SJCRH30 (cell line): ENCODE measurements around the gene TOLLIP. TPM values are rescaled to one million over a fixed set of nuclear protein-coding genes. Genes with fewer than 3 reads are reported as not detected.
"Not testable (repeated sequence)": the region's sequence is repeated elsewhere in the genome, so short reads cannot be mapped to it uniquely, and the experiment has no call there.

ENCODE experiments used
- DNase-seq, 2 experiments: peaks; one replicate each; pipeline ENCODE4 v3.0.0-alpha.2; 2015 to 2020
- H3K27ac ChIP-seq: fragments of 250-450 bp; sonication (Bioruptor Pico); 2 replicates; pipeline ENCODE4 v1.5.1; 2020; ENCODE audit warnings: mild to moderate bottlenecking, moderate library complexity
- H3K27me3 ChIP-seq: fragments of 250-450 bp; sonication (Bioruptor Pico); 2 replicates; pipeline ENCODE4 v1.5.1; 2020; ENCODE audit warnings: mild to moderate bottlenecking, moderate library complexity
- H3K36me3 ChIP-seq: fragments of 250-450 bp; sonication (Bioruptor Pico); 2 replicates; pipeline ENCODE4 v1.5.1; 2020; ENCODE audit warnings: mild to moderate bottlenecking, moderate library complexity
- H3K4me1 ChIP-seq: fragments of 250-450 bp; sonication (Bioruptor Pico); 2 replicates; pipeline ENCODE4 v1.5.1; 2020; ENCODE audit warnings: mild to moderate bottlenecking, moderate library complexity
- H3K4me3 ChIP-seq: fragments of 250-450 bp; sonication (Bioruptor Pico); 2 replicates; pipeline ENCODE4 v1.5.1; 2020; ENCODE audit warnings: mild to moderate bottlenecking, moderate library complexity
- H3K9me3 ChIP-seq: fragments of 250-450 bp; sonication (Bioruptor Pico); replicated peaks from 2 replicates; pipeline ENCODE4 v1.5.1; 2020; ENCODE audit warnings: mild to moderate bottlenecking, moderate library complexity
- total RNA-seq: library from RNA; depleted of rRNA; stranded (reverse); fragments of >200 nt; shearing (Covaris generic); gene quantifications from 2 replicates; pipeline ENCODE4 v1.2.3, GENCODE V29; 2014

TOLLIP gene
- total RNA-seq, 1 experiment from 2014 or later, result 20.5 TPM

DNA sequence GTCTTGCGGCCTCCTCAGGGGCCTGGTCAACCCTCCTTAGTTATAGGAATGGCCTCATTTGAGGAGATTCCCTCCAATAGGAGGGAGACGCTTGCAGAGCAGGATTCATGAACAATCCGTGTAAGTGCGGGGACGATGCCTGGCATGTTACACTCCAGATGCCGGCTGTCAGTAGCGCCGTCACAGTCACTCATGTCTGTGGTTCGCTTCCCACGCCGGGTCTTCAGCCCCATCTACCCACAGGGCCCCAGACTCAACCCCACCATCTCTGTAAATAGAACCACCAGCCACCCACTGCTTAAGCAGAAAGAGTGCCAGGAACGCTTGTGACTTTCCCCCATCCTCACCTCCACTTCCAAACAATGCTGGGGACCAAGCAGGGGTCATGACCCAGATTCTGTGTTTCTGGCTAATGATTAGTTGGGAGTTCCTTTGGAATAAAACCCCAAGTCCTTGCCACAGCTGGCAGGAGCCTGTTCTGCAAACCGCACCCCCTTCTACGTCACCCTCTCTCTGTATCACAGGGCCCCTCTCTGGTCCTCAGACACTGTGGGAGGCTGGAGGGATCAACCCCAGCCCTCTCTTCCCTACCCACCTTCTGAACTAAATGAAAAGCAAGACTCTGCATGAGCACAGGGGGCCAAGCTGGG is 38.8 kb upstream of the TOLLIP start:
- no peaks in the 10 kb centered on the region for H3K4me1 ChIP-seq
- no peak for DNase-seq
- H3K9me3 ChIP-seq, result no peaks in the 10 kb centered on the region
- H3K27me3 ChIP-seq, result no peaks in the 10 kb centered on the region
- no peak overlapping the region for H3K27ac ChIP-seq
- no peak overlapping the region for H3K4me3 ChIP-seq
- H3K36me3 ChIP-seq, result no peaks in the 10 kb centered on the region

DNA sequence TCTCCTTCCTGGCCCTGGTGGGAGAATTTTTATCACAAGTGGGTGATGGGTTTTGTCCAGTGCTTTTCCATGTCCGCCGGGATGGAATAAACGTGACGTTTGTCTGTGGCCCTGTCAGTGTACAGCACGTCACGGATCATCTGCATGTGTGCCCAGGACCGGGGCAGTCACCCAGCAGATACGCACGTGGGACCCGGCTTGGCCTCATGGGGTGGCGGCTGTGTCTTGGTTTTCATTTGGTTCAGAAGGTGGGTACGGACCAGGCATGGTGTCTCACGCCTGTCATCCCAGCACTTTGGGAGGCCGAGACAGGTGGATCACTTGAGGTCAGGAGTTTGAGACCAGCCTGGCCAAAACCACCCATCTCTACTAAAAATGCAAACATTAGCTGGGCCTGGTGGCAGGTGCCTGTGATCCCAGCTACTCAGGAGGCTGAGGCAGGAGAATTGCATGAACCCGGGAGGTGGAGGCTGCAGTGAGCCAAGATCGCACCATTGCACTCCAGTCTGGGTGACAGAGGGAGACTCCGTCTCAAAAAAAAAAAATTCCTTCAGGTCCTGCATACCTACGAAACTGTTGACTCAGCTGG is 38.1 kb upstream of the TOLLIP start:
- H3K27ac ChIP-seq, H3K4me1 ChIP-seq, H3K36me3 ChIP-seq, H3K4me3 ChIP-seq, H3K9me3 ChIP-seq, DNase-seq, H3K27me3 ChIP-seq: not testable (repeated sequence)

DNA sequence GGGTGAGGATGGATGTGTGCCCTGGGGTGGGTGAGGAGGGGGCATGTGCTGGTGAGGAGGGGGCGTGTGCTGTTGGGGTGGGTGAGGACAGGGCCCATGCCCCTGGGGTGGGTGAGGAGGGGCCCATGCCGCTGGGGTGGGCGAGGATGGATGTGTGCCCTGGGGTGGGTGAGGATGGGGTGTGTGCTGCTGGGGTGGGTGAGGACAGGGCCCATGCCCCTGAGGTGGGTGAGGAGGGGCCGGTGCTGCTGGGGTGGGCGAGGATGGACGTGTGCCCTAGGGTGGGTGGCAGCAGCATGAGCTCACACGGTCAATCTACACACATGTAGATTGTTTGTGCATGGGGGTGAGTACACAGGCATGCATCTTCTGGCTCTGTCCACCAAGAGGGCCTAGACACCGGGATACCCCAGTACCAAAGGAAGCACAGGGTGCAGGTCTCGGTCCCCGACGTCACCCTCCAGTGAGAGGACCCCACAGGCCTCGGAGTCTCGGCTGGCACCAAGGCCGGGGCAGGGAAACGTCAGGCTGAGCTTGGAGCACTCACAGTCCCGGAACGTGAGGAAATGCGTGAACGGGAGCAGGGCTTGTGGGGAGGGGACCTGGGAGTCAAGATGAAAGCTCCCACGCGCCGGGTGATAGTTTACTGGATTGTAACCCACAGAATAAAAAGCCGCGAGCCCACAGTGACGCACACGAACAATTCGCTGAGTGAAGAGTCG is 37.4 kb upstream of the TOLLIP start:
- no peaks in the 10 kb centered on the region for H3K27me3 ChIP-seq
- DNase-seq, result no peak
- H3K9me3 ChIP-seq, result no peaks in the 10 kb centered on the region
- H3K27ac ChIP-seq, result no peak overlapping the region
- H3K4me3 ChIP-seq, result no peak overlapping the region
- no peaks in the 10 kb centered on the region for H3K4me1 ChIP-seq
- no peaks in the 10 kb centered on the region for H3K36me3 ChIP-seq

DNA sequence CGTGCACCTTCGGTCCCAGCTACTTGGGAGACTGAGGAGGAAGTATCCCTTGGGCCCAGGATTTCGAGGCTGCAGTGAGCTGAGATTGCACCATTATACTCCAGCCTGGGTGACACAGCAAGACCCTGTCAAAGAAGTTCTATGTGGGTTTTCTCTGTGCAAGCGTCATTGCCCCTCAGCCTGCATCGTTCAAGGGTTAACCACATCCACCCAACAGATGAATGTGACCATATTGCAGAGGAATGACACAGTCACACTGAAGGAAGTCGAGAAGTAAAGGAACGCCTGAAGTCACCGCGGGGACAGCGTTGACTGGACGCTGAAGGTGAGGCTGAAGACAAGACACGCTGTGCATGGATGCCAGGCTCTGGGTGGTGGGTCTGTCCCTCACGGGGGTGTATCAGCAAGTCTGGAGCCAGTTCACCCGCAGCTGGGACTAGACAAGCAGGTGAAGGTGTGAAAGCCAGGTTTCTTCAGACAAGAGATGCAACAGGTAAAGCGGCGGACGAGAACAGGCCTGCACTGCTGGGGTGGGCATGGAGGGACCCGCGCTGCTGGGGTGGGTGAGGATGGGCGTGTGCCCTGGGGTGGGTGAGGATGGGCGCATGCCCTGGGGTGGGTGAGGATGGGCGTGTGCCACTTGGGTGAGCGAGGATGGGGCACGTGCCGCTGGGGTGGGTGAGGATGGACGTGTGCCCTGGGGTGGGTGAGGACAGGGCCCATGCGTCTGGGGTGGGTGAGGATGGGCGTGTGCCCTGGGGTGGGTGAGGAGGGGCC is 36.5 kb upstream of the TOLLIP start:
- no peak overlapping the region for H3K27ac ChIP-seq
- H3K4me1 ChIP-seq, result no peaks in the 10 kb centered on the region
- no peaks in the 10 kb centered on the region for H3K9me3 ChIP-seq
- no peak for DNase-seq
- no peak overlapping the region for H3K4me3 ChIP-seq
- H3K27me3 ChIP-seq, result no peaks in the 10 kb centered on the region
- no peaks in the 10 kb centered on the region for H3K36me3 ChIP-seq

DNA sequence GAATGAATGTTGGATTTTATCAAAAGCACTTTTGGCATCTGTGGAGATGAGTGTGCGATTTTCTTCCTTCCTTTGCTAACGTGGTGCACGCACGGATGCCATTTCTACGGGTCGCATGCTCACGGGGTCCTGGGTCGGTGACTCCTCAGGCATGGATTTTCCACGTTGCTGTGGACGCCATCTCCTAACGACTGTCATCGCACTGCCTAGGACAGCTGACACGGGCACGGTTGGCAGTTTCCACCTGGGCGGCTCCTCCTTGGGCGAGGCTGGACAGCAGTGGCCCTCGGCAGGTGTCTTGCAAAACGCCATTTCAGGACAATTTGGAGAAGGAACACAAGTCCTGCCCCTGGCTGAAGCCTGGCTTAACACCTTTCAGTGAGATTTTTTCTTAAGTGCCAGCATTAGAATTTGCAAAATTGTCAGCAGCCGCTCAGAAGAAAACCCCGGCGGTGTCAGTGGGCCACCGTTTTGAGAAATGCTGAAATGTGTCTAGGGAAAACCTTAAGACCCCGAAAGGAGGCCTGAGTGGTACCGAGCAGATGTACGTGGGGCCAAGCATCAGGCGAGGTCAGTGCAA is 34.7 kb upstream of the TOLLIP start:
- no peak for DNase-seq
- H3K27ac ChIP-seq, result no peak overlapping the region

DNA sequence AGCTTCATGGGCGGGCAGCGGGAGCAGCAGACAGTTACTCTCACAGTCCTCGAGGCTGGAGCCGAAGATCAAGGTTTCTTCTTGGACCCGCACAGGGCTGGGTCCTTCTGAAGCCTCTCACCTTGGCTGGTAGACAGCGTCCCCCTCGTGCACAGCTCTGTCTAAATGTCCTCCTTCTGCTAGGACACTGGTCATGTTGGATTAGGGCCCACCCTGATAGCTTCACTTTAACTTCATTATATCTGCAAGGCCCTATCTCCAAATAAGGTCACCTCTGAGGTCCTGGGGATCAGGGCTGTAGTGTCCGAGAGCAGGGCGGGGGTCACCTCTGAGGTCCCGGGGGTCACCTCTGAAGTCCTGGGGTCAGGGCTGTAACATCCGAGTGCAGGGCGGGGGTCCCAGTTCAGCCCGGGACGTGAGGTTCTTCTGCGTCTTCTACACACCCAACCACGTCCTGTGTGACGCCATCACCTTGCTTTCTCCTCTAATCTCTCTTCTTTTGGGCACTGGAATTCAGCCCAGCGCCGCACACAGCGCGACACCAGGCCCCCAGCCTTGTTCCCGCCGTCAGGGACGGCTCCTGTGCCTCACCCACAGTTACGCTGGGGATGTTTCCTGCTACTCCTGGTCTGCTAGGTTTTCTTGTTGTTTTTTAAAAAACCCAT is 34.1 kb upstream of the TOLLIP start:
- no peak overlapping the region for H3K4me3 ChIP-seq
- H3K27me3 ChIP-seq, result no peaks in the 10 kb centered on the region
- no peak for DNase-seq
- no peaks in the 10 kb centered on the region for H3K36me3 ChIP-seq
- no peaks in the 10 kb centered on the region for H3K9me3 ChIP-seq
- no peaks in the 10 kb centered on the region for H3K4me1 ChIP-seq
- H3K27ac ChIP-seq, result no peak overlapping the region

More for the DNA sequence above, 34.7 kb upstream of the TOLLIP start:
- no peaks in the 10 kb centered on the region for H3K36me3 ChIP-seq
- no peaks in the 10 kb centered on the region for H3K4me1 ChIP-seq
- no peaks in the 10 kb centered on the region for H3K9me3 ChIP-seq
- H3K27me3 ChIP-seq, result no peaks in the 10 kb centered on the region
- H3K4me3 ChIP-seq, result no peak overlapping the region

DNA sequence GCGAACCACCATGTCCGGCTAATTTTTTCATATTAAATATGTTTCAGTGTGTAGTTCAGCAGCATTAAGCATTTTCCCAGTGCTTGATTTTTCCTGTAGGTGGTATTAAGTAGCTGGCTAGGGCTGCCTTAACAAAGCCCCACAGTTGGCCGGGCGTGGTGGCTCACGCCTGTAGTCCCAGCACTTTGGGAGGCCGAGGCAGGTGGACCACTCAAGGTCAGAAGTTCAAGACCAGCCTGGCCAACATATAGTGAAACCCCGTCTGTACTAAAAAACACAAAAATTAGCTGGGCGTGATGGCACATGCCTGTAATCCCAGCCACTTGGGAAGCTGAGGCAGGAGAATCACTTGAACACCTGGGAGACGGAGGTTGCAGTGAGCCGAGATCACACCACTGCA is 33.5 kb upstream of the TOLLIP start:
- H3K36me3 ChIP-seq, result no peaks in the 10 kb centered on the region
- DNase-seq, result no peak
- no peaks in the 10 kb centered on the region for H3K4me1 ChIP-seq

DNA sequence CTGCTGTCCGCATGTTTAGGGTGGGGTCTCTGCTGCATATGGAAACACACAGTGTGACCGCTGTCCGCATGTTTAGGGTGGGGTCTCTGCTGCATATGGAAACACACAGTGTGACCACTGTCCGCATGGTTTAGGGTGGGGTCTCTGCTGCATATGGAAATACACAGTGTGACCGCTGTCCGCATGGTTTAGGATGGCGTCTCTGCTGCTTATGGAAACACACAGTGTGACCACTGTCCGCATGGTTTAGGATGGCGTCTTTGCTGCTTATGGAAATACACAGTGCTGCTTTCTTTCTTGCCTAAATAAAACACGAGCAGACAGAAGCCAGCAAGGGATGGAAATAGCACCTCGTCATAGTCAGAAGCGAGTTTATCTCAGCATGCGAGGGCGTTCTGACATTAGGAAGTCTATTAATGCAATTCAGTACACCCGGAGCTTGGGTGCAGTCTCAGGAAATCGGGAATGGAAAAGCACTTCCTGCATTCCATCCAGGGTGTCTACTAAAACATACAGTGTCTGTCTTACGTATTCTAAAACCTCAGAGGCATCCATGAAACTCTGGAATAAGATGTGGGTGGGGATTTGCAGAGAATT is 32.6 kb upstream of the TOLLIP start:
- Histone ChIP-seq H3K27ac (no peak overlapping the region), H3K36me3 (no peaks in the 10 kb centered on the region), H3K27me3 (no peaks in the 10 kb centered on the region), H3K9me3 (no peaks in the 10 kb centered on the region), H3K4me1 (no peaks in the 10 kb centered on the region), H3K4me3 (no peak overlapping the region)
- no peak for DNase-seq

More for the DNA sequence above, 33.5 kb upstream of the TOLLIP start:
- no peaks in the 10 kb centered on the region for H3K27me3 ChIP-seq
- no peak overlapping the region for H3K27ac ChIP-seq
- H3K9me3 ChIP-seq, result no peaks in the 10 kb centered on the region
- H3K4me3 ChIP-seq, result no peak overlapping the region

DNA sequence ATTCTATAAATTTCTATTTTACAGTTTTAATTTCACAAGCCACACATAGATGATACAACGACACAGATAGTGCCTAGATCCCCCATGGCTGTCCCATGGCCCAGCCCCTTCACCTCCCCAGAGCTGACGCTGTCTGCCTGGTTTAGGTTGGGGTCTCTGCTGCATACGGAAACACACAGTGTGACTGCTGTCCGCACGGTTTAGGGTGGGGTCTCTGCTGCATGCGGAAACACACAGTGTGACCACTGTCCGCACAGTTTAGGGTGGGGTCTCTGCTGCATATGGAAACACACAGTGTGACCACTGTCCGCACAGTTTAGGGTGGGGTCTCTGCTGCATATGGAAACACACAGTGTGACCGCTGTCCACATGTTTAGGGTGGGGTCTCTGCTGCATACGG is 31.8 kb upstream of the TOLLIP start:
- not testable (repeated sequence) for H3K36me3 ChIP-seq, H3K4me3 ChIP-seq, H3K9me3 ChIP-seq, H3K27me3 ChIP-seq, H3K4me1 ChIP-seq, DNase-seq, H3K27ac ChIP-seq

DNA sequence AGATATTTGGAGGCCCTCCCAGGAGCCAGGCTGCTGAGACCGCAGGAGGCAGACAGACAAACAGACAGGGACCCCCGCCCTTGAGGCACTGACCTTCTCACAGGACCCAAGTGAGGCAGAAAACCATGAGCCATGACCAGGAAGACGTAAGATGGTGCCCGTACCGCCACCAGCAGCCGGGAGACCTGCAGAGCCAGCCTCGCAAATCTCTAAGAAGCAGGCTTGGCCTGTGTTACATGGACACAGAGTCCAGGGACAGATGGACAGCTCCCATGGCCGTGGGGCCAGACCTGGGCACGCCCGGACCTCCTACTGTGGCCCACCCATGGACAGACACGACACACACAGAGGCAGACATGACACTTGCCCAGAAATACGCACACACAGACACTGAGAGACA is 30.7 kb upstream of the TOLLIP start:
- no peaks in the 10 kb centered on the region for H3K36me3 ChIP-seq
- H3K27ac ChIP-seq, result no peak overlapping the region
- no peaks in the 10 kb centered on the region for H3K4me1 ChIP-seq
- H3K9me3 ChIP-seq, result no peaks in the 10 kb centered on the region
- H3K4me3 ChIP-seq, result no peak overlapping the region
- DNase-seq, result no peak
- H3K27me3 ChIP-seq, result no peaks in the 10 kb centered on the region

DNA sequence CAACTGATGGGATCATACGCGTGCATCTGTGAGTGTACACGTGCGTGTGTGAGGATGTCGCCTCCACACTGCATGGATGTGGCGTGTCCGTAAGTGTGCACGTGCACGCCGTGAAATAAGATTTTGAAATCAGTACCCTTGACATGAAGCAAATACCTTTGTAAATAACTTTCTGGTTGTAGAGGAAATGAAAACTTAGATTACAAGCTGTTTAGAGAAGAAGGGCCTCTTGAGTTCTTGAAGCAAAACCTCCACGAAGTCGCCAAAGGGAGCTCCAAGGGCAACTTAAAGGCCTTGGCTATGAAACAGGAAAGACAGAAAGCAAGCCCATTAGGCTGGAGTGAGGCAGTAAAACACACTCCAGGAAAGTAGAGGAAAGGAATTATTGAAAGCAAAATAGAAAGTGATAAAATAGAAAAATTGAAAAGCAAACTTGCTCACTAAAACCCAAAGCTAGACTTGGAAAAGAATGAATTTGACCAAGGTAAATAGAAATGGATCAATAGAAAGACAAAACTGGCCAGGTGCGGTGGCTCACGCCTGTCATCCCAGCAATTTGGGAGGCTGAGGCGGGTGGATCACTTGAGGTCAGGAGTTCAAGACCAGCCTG is 29.7 kb upstream of the TOLLIP start:
- no peak overlapping the region for H3K27ac ChIP-seq
- no peak overlapping the region for H3K4me3 ChIP-seq
- H3K4me1 ChIP-seq, result no peaks in the 10 kb centered on the region
- H3K36me3 ChIP-seq, result no peaks in the 10 kb centered on the region
- no peaks in the 10 kb centered on the region for H3K27me3 ChIP-seq
- no peaks in the 10 kb centered on the region for H3K9me3 ChIP-seq
- DNase-seq, result no peak

DNA sequence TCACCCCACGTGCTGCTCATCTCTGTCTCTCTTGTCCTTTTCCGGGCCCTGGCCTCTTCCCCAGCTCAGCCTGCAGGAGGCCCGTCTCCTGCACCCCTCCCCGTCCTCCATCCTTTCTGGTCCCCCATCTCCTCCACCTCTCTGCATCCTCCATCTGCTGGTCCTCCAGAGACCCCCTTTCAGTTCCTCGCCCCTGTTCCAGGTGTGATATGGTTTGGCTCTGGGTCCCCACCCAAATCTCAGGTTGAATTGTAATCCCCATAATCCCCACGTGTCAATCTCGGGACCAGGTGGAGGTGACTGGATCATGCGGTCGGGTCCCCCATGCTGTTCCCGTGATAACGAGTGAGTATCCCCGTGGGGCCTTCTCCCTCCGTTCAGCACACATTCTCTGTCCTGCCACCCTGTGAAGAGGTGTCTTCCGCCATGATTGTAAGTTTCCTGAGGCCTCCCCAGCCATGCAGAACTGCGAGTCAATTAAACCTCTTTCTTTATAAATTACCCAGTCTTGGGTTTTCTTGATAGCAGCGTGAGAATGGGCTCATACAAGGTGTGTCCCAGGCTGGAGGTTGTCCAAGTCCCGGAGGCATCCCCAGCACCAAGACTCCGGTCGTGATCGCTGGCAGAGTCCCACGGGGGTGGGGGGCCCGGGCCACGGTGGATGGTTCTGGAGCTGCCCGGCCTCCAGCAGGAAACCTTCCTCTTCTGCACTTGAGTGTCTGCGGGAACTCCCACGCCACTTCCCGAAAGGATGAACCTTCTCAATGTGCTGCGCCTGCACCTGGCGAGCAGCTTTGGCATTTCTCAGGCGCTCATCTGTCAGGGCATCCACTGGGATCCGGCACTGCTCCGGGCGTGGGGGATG is 29.0 kb upstream of the TOLLIP start:
- no peak for DNase-seq
- Histone ChIP-seq H3K36me3 (no peaks in the 10 kb centered on the region), H3K27me3 (no peaks in the 10 kb centered on the region), H3K27ac (no peak overlapping the region), H3K4me1 (no peaks in the 10 kb centered on the region), H3K9me3 (no peaks in the 10 kb centered on the region), H3K4me3 (no peak overlapping the region)

DNA sequence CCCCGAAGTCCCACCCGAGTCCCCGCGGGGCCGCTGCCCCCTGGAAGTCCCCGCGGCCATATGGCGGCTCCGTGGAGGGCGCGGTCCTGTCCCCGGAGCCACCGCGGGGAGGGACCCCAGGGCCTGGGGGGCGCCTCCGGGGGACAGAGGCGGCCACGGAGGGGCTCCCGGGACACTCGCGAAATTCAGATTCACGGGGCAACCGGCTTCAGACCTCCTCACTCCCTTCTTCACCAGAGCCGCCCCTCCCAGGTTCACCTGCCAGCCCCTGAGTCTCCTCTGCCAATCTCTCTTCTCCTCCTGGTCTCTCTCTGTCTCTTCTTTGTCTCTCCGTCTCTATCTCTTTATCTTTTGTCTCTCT is 28.2 kb upstream of the TOLLIP start:
- no peaks in the 10 kb centered on the region for H3K27me3 ChIP-seq
- DNase-seq, result no peak
- no peak overlapping the region for H3K27ac ChIP-seq
- H3K4me1 ChIP-seq, result no peaks in the 10 kb centered on the region
- H3K36me3 ChIP-seq, result no peaks in the 10 kb centered on the region
- H3K9me3 ChIP-seq, result no peaks in the 10 kb centered on the region
- no peak overlapping the region for H3K4me3 ChIP-seq
